HG03103 (cell line): ENCODE measurements around the gene CD247.
"Not testable (repeated sequence)": the region's sequence is repeated elsewhere in the genome, so short reads cannot be mapped to it uniquely, and the experiment has no call there.

Experiments used
- ATAC-seq: cut with Tn5 transposase; IDR thresholded peaks from one replicate; pipeline ENCODE4 v1.9.1; 2021; ENCODE audit warnings: low read depth; ENCODE audit not compliant: unreplicated experiment

Gene CD247

GRCh38 chr1:167518331-167518700 lies at the start of gene CD247:
Gene CD247, minus strand, starts transcription at chr1:167518529. Its CDS starts 64 bp downstream, at chr1:167518465.
- no peak for ATAC-seq

DNA sequence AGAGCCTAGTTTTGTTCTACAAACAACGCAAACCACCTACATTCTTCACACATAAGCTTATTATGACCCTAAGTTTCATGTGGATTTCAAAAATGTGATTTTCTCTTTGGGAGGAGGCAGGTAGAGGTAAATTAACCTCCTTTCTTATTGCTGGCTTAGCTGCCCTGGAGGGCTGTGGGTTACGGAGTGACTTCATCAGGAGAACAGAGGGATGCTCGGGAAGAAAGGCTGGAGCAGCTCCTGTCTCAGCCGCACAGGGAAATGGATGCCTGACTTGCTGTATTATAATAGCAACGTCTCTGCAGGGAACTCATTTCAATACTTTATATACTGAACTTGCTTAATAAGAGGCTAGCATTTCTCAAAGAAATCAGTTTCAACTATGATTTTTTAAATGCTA lies 49.3 kb upstream of the CD247 start:
- no peak for ATAC-seq

- no peak for ATAC-seq
Observed at GRCh38 chr1:167566766-167567165, 48.4 kb upstream of the CD247 start.

- no peak for ATAC-seq
Observed at GRCh38 chr1:167565922-167566321, 47.6 kb upstream of the CD247 start.

GRCh38 chr1:167564612-167565270 lies 46.4 kb upstream of the CD247 start:
- ATAC-seq, result no peak

GRCh38 chr1:167563579-167564246 lies 45.4 kb upstream of the CD247 start:
- ATAC-seq, result no peak

GRCh38 chr1:167562702-167563101 lies 44.4 kb upstream of the CD247 start:
- no peak for ATAC-seq

- ATAC-seq, result no peak
Observed at GRCh38 chr1:167561753-167562152, 43.4 kb upstream of the CD247 start.

GRCh38 chr1:167555971-167556714 lies 37.8 kb upstream of the CD247 start:
- no peak for ATAC-seq

DNA sequence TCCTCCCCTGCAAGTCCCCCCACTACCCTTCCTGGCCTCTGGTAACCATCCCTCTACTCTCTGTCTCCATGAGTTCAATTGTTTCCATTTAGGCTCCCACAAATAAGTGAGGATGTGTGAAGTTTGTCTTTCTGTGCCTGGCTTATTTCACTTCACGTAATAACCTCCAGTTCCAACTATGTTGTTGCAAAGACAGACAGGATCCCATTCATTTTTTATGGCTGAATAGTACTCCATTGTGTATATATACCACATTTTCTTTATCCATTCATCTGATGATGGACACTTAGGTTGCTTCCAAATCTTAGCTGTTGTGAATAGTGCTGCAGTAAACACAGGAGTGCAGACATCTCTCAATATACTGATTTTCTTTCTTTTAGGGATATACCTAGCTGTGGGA lies 36.7 kb upstream of the CD247 start:
- ATAC-seq, result not testable (repeated sequence)

- ATAC-seq, result peak; percentile 11
Observed at GRCh38 chr1:167554028-167554779, 35.9 kb upstream of the CD247 start.

- ATAC-seq, result peak; percentile 99
Observed at GRCh38 chr1:167553136-167554027, 35.1 kb upstream of the CD247 start, which contains the start of gene CREG1. Gene CREG1, minus strand, starts transcription at chr1:167553762.

GRCh38 chr1:167551362-167551761 lies 33.0 kb upstream of the CD247 start:
- ATAC-seq, result no peak

GRCh38 chr1:167548059-167548932 lies 30.0 kb upstream of the CD247 start:
- no peak for ATAC-seq

GRCh38 chr1:167546935-167547334 lies 28.6 kb upstream of the CD247 start:
- no peak for ATAC-seq

DNA sequence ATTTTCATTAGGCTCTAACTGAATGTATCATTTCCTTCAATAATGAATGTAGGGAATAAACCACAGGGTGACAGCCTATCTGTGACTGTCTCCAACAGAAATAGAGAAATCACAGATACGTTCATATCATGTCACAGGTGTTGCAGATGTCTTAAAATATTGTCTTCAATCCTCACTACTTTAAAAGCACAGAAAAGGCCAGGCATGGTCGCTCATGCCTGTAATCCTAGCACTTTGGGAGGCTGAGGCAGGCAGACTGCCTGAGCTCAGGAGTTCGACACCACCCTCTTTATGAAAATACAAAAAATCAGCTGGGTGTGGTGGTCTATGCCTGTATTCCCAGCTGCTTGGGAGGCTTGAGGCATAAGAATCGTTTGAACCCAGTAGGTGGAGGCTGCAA lies 27.0 kb upstream of the CD247 start:
- ATAC-seq, result no peak

DNA sequence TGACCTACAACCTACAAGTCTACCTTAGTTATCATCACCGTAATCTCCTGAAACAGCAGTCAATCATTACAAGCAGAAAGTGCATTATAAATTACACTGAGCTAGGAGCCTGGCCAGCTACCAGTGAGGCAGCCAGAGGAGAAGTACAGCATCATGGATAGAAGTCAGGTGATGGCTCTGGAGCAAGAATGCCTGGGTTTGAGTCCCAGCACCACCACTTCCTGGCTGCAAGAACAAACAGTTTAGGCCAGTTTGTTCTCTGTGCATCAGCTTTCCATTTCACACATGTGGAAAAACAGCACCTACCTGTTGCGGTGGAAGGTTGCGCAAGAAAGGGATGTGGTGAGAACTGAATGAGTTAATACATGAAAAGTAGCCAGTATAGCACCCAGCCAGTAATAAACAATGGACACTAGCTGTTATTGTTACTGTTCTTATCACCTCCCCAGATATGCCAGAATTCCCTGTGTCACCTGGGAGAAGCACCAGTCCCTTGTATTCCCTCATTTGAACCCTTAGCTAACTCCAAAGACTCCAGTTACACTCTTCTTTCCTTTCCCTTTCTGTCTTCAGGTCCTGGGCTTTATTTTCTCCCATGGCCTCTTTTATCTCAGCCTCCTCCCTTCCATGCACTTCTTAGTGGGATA lies 26.2 kb upstream of the CD247 start:
- no peak for ATAC-seq

- ATAC-seq, result no peak
Observed at GRCh38 chr1:167543199-167543990, 25.1 kb upstream of the CD247 start.
